Hypothalamus (tissue), 51 donors: Measurements from ENCODE around the gene B3GNT5.
"Not testable (repeated sequence)": the region's sequence is repeated elsewhere in the genome, so short reads cannot be mapped to it uniquely, and the experiment has no call there.

ENCODE experiments used
- DNase-seq, 51 donors: peaks; one replicate each; lab custom pipeline; 2025; lab: John Stamatoyannopoulos, UW

The B3GNT5 gene

GRCh38 chr3:183229178-183229577 lies 23.9 kb upstream of the B3GNT5 start:
- DNase-seq = no peak

- DNase-seq = not testable (repeated sequence)
These were observed 22.8 kb upstream of the B3GNT5 start for GRCh38 chr3:183230251-183230650.

- no peak for DNase-seq
These were observed 22.2 kb upstream of the B3GNT5 start for GRCh38 chr3:183230826-183231225.

GRCh38 chr3:183233966-183234365 lies 19.1 kb upstream of the B3GNT5 start:
- DNase-seq = peak in 2 of 51 donors; percentile 14 to 28

- DNase-seq = no peak
These were observed 14.0 kb upstream of the B3GNT5 start for GRCh38 chr3:183239046-183239445.

GRCh38 chr3:183242431-183242830 lies 10.6 kb upstream of the B3GNT5 start:
- no peak for DNase-seq

- peak in 15 of 51 donors; percentile 8 to 53 (median 16) for DNase-seq
These were observed 8.8 kb upstream of the B3GNT5 start for GRCh38 chr3:183244219-183244618.

- DNase-seq = no peak
These were observed 8.0 kb upstream of the B3GNT5 start for GRCh38 chr3:183244981-183245476.

- no peak for DNase-seq
These were observed 6.0 kb upstream of the B3GNT5 start for GRCh38 chr3:183247011-183247589.

GRCh38 chr3:183249006-183249718 lies 3.9 kb upstream of the B3GNT5 start:
- DNase-seq = peak in 1 of 51 donors; percentile 46

GRCh38 chr3:183252118-183252782 lies 803 bp upstream of the B3GNT5 start:
- no peak for DNase-seq

GRCh38 chr3:183253528-183254486 lies 754 bp downstream of the B3GNT5 start:
- DNase-seq = peak in 30 of 51 donors; percentile 8 to 68 (median 38)

GRCh38 chr3:183254487-183255347 lies 1.7 kb downstream of the B3GNT5 start:
- peak in 1 of 51 donors; percentile 44 for DNase-seq

GRCh38 chr3:183255348-183255730 lies 2.3 kb downstream of the B3GNT5 start:
- DNase-seq = no peak

- DNase-seq = no peak
These were observed 6.0 kb downstream of the B3GNT5 start for GRCh38 chr3:183259087-183259486.

- no peak for DNase-seq
These were observed 6.6 kb downstream of the B3GNT5 start for GRCh38 chr3:183259621-183260020.

- DNase-seq = peak in 1 of 51 donors; percentile 19
These were observed 7.3 kb downstream of the B3GNT5 start for GRCh38 chr3:183260167-183260904.

- no peak for DNase-seq
These were observed 8.2 kb downstream of the B3GNT5 start for GRCh38 chr3:183261151-183261724.
